ENCODE results near the gene GLIS1.
A peak's percentile ranks its signal among the peaks of the same experiment; 100 is the strongest.

GLIS1 gene

DNA sequence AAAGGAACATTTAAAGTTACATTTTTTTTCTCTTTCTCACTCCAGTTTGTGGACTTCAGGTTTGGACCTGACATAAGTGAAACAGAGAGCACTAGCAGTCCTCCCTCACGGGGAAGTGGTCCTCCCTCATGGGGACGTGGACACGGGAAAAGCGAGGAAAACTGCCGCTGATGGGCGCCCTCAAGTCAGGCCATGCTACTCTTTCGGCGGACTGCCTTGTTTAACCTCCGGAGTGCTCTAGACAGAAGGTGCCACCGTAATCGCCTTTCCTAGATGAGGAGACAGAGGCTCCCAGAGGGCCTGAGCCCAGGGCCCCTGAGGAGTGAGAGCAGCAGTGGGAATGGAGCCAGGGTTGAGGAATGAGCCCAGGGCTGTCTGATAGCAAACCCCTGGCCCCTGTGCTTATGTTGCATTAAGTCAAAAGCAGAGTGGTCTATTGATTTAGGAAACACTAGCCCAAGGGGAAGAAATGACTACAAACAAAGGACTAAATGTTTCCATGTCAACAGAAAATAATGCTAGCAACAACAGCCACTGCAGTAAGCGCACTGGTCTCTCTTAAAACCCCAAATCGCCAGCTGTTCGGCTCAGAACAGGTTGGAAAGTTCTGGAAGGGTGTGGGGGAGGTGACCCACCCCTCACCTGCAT, 195.7 kb downstream of the GLIS1 start:
- Histone ChIP-seq H3K4me3 (ENCODE audit: severe bottlenecking) (no peak overlapping the region), H3K27ac (ENCODE audit: poor library complexity, severe bottlenecking) (no peak overlapping the region), H3K9me3 (ENCODE audit: severe bottlenecking) (no peaks in the 10 kb centered on the region), H3K27me3 (ENCODE audit: insufficient read depth, poor library complexity, severe bottlenecking) (no peaks in the 10 kb centered on the region), H3K4me1 (ENCODE audit: insufficient read depth, poor library complexity, severe bottlenecking) (peaks cover 8% of the 10 kb centered on the region), H3K36me3 (ENCODE audit: low read depth) (no peaks in the 10 kb centered on the region)
- no peak for ATAC-seq (ENCODE audit: low read depth)
- TF ChIP-seq, protein P1, sequence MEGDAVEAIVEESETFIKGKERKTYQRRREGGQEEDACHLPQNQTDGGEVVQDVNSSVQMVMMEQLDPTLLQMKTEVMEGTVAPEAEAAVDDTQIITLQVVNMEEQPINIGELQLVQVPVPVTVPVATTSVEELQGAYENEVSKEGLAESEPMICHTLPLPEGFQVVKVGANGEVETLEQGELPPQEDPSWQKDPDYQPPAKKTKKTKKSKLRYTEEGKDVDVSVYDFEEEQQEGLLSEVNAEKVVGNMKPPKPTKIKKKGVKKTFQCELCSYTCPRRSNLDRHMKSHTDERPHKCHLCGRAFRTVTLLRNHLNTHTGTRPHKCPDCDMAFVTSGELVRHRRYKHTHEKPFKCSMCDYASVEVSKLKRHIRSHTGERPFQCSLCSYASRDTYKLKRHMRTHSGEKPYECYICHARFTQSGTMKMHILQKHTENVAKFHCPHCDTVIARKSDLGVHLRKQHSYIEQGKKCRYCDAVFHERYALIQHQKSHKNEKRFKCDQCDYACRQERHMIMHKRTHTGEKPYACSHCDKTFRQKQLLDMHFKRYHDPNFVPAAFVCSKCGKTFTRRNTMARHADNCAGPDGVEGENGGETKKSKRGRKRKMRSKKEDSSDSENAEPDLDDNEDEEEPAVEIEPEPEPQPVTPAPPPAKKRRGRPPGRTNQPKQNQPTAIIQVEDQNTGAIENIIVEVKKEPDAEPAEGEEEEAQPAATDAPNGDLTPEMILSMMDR (IDR thresholded peaks at IDR 0.05; ENCODE audit: poor library complexity, severe bottlenecking), result no peak
- DNase-seq (ENCODE audit: low spot score), result peak; percentile 23

DNA sequence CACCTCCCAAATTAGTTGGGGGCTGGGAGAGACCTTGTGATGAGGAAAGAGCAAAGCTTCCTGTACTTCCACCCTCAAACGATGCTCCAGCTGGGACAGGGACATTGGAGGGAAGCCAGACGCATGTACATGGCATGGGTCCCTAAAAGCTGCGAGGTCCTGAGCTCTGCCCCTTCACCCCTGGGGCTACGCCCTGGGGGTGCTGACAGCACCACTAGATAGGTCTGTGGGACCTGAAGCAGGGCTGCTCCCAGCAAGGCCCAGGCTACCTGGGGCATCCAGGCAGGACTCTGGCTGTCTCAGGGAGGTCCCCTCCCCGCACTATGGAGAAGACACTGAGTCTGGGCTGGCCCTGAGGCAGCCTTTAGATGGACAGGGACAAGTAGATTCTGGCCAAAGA, 196.4 kb downstream of the GLIS1 start:
- DNase-seq (ENCODE audit: low spot score) (peak; percentile 33), ATAC-seq (ENCODE audit: low read depth) (no peak)
- no peak overlapping the region for H3K27ac ChIP-seq (ENCODE audit: poor library complexity, severe bottlenecking)
- H3K27me3 ChIP-seq (ENCODE audit: insufficient read depth, poor library complexity, severe bottlenecking), result no peaks in the 10 kb centered on the region
- H3K4me3 ChIP-seq (ENCODE audit: severe bottlenecking), result no peak overlapping the region
- H3K4me1 ChIP-seq (ENCODE audit: insufficient read depth, poor library complexity, severe bottlenecking), result peaks cover 8% of the 10 kb centered on the region
- H3K9me3 ChIP-seq (ENCODE audit: severe bottlenecking), result no peaks in the 10 kb centered on the region
- TF ChIP-seq, protein P1 (IDR thresholded peaks at IDR 0.05; ENCODE audit: poor library complexity, severe bottlenecking), result no peak
- H3K36me3 ChIP-seq (ENCODE audit: low read depth), result no peaks in the 10 kb centered on the region

DNA sequence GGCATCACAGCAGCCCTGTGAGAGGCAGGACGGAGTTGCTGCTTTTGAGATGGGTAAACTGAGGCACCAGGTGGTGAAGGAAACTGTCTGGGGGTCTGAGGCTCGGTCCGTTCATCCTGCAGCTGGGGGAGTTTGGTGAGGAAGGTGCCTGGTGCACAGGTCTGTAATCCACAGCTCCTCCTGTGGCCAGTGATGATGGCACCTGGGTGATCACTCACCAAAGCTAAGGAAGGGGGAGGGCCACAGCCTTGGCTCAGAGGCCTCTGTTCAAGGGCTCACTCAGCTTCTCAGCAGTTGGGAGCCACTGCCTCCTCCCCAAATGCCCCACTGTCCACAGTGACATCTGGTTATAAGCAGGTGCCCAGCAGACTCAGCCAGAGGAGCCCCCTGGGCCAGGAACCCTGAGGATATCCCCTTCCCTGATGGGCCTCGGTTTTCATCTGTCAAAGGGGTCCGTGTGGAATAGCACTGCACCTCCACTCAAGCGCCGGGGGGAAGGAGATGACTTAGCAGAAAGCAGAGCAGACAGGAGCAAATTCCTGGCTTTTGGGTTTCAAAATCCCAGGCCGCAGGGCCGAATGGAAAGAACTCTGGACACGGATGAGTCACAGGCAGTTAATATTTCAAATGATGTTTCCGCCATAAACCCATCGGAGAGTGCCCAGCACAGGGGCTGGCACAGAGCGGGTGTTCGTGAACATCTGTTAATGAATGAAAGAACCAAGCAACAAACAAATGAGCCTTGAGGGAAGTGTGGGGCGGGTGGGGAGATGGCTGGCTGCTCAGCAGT, 197.0 kb downstream of the GLIS1 start:
- Histone ChIP-seq H3K27me3 (ENCODE audit: insufficient read depth, poor library complexity, severe bottlenecking) (no peaks in the 10 kb centered on the region), H3K4me3 (ENCODE audit: severe bottlenecking) (no peak overlapping the region), H3K36me3 (ENCODE audit: low read depth) (no peaks in the 10 kb centered on the region), H3K9me3 (ENCODE audit: severe bottlenecking) (no peaks in the 10 kb centered on the region), H3K27ac (ENCODE audit: poor library complexity, severe bottlenecking) (peak overlapping the region; percentile 21), H3K4me1 (ENCODE audit: insufficient read depth, poor library complexity, severe bottlenecking) (peaks cover 8% of the 10 kb centered on the region)
- peak; percentile 35; the same call in 2 of the 3 replicates for ATAC-seq (ENCODE audit: low read depth)
- peak; percentile 54 for DNase-seq (ENCODE audit: low spot score)
- TF ChIP-seq, protein P1 (IDR thresholded peaks at IDR 0.05; ENCODE audit: poor library complexity, severe bottlenecking), result no peak

DNA sequence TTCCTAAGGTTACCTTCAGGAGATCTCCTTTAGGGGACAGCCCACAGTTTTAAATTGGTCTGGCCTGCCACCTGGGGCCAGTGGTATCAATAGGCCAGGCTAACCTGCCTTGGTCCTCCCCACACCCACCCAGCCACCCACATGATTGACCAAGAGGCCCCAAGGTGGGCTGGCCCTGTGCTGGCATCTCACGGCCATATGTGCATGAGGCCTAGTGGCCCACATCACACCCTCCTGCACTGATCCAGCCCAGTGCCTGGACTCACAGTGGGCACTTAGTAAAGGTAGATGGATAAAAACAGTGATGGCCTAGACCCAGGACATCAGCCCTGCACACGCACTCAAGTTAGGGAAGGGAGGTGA, 197.7 kb downstream of the GLIS1 start:
- Histone ChIP-seq H3K4me3 (ENCODE audit: severe bottlenecking) (no peak overlapping the region), H3K27ac (ENCODE audit: poor library complexity, severe bottlenecking) (no peak overlapping the region), H3K36me3 (ENCODE audit: low read depth) (no peaks in the 10 kb centered on the region), H3K9me3 (ENCODE audit: severe bottlenecking) (no peaks in the 10 kb centered on the region), H3K27me3 (ENCODE audit: insufficient read depth, poor library complexity, severe bottlenecking) (no peaks in the 10 kb centered on the region), H3K4me1 (ENCODE audit: insufficient read depth, poor library complexity, severe bottlenecking) (peaks cover 8% of the 10 kb centered on the region)
- TF ChIP-seq, protein P1 (IDR thresholded peaks at IDR 0.05; ENCODE audit: poor library complexity, severe bottlenecking), result no peak
- DNase-seq (ENCODE audit: low spot score) (peak; percentile 36), ATAC-seq (ENCODE audit: low read depth) (no peak)

All from RWPE2 (cell line).